Upper lobe of left lung (tissue), 6 donors: ENCODE measurements around the gene B3GALNT1. TPM values are rescaled to one million over a fixed set of nuclear protein-coding genes. Genes with fewer than 3 reads are reported as not detected.
"Not testable (repeated sequence)": the region's sequence is repeated elsewhere in the genome, so short reads cannot be mapped to it uniquely, and the experiment has no call there.

Experiments
- ATAC-seq, 2 donors: fragments of 200-7000 bp; cut with Tn5 transposase; one replicate each; pipeline ENCODE4 v1.9.1; 2022; ENCODE audit warnings: mild to moderate bottlenecking in 2 of 2, moderate library complexity in 2 of 2; ENCODE audit not compliant: low FRiP score in 2 of 2
- DNase-seq, 2 donors: peaks; one replicate each; pipeline ENCODE4 v3.0.0-alpha.2; 2019 to 2020
- H3K27ac ChIP-seq, 4 donors: fragments of 200-600 bp; sonication (generic); one replicate each; pipeline ENCODE4 v1.5.1; 2016 to 2019
- H3K27me3 ChIP-seq, 4 donors: fragments of 200-600 bp; sonication (generic); one replicate each; pipeline ENCODE4 v1.5.1; 2017 to 2019
- H3K36me3 ChIP-seq, 4 donors: fragments of 200-600 bp; sonication (generic); one replicate each; pipeline ENCODE4 v1.5.1; 2016 to 2019
- H3K4me1 ChIP-seq, 4 donors: fragments of 200-600 bp; sonication (generic); one replicate each; pipeline ENCODE4 v1.5.1; 2018 to 2019
- H3K4me3 ChIP-seq, 4 donors: fragments of 200-600 bp; sonication (generic); one replicate each; pipeline ENCODE4 v1.5.1; 2017 to 2019; ENCODE audit warnings: mild to moderate bottlenecking in 2 of 4, moderate library complexity in 1 of 4
- H3K9me3 ChIP-seq, 4 donors: fragments of 200-600 bp; sonication (generic); one replicate each; pipeline ENCODE4 v1.5.1; 2018 to 2019
- EP300 ChIP-seq, 4 donors: sonication (generic); formaldehyde crosslinking; IDR thresholded peaks; one replicate each; pipeline ENCODE4 v1.5.1; 2017; ENCODE audit warnings: antibody characterized with exemption in 4 of 4, control low read depth in 2 of 4
- POLR2A ChIP-seq, 4 donors: fragments of 450-650 bp; IDR thresholded peaks; one replicate each; pipeline ENCODE4 v1.5.1; 2016 to 2017; ENCODE audit warnings: antibody characterized with exemption in 4 of 4, mild to moderate bottlenecking in 2 of 4
- POLR2AphosphoS5 ChIP-seq, 2 donors: sonication (generic); formaldehyde crosslinking; IDR thresholded peaks; one replicate each; pipeline ENCODE4 v1.5.1; 2017; ENCODE audit warnings: antibody characterized with exemption in 2 of 2
- WGBS, 2 donors: methylation state at CpG; one replicate each; pipeline ENCODE4 v1.1.5; 2017 to 2018; 5-methylcytosine and 5-hydroxymethylcytosine counted together
- total RNA-seq, 6 donors: library from RNA; depleted of rRNA in 4 of 6; stranded (reverse); fragments of >200 nt in 4 of 6; gene quantifications; one replicate each; pipeline versions ENCODE4 v1.1.0 to v1.2.1, GENCODE V29; 2016 to 2021
- TF ChIP-seq, protein P1 (sequence below), 6 experiments: fragments of 450-650 bp in 4 of 6; fragments of 200-600 bp in 2 of 6; sonication (generic) in 2 of 6; IDR thresholded peaks; one replicate each; pipeline ENCODE4 v1.5.1; 2016 to 2019; ENCODE audit warnings: antibody characterized with exemption in 6 of 6
- donor health status: DM: no; HTN: no; CAD: no; lungs with moderate emphysema.
- donor health status: DM: no; HTN: yes; CAD: no; lungs with severe emphysema.

B3GALNT1 gene
- total RNA-seq, 6 donors from 2014 or later: 14.7 to 31.2 (median 23.3) TPM

DNA sequence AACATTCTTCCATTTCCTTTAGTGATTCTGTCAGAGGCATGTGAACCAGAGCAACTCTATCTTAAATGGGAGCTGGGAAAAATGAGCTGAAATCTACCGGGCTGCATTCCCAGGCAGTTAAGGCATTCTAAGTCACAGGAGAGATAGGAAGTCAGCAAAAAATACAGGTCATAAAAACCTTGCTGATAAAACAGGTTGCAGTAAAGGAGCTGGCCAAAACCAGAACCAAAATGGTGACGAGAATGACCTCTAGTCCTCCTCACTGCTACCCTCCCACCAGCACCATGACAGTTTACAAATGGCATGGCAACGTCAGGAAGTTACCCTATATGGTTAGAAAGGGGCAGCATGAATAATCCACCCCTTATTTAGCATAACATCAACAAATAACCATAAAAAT is 66.4 kb downstream of the B3GALNT1 start:
- ATAC-seq: no peak
- no peak for DNase-seq
- TF ChIP-seq, protein P1, sequence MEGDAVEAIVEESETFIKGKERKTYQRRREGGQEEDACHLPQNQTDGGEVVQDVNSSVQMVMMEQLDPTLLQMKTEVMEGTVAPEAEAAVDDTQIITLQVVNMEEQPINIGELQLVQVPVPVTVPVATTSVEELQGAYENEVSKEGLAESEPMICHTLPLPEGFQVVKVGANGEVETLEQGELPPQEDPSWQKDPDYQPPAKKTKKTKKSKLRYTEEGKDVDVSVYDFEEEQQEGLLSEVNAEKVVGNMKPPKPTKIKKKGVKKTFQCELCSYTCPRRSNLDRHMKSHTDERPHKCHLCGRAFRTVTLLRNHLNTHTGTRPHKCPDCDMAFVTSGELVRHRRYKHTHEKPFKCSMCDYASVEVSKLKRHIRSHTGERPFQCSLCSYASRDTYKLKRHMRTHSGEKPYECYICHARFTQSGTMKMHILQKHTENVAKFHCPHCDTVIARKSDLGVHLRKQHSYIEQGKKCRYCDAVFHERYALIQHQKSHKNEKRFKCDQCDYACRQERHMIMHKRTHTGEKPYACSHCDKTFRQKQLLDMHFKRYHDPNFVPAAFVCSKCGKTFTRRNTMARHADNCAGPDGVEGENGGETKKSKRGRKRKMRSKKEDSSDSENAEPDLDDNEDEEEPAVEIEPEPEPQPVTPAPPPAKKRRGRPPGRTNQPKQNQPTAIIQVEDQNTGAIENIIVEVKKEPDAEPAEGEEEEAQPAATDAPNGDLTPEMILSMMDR (IDR thresholded peaks at IDR 0.05): no peak
- TF ChIP-seq EP300 (IDR thresholded peaks at IDR 0.05): no peak
- no peak for TF ChIP-seq POLR2AphosphoS5 (IDR thresholded peaks at IDR 0.05)
- no peak for TF ChIP-seq POLR2A (IDR thresholded peaks at IDR 0.05)
- WGBS, 2 donors: 83 to 90% methylated on average over 3 of the region's 3 CpGs
- Histone ChIP-seq H3K27me3 (no peaks in the 10 kb centered on the region), H3K36me3 (no peaks in the 10 kb centered on the region), H3K27ac (no peak overlapping the region), H3K4me3 (no peak overlapping the region), H3K4me1 (no peaks in the 10 kb centered on the region), H3K9me3 (no peaks in the 10 kb centered on the region)

DNA sequence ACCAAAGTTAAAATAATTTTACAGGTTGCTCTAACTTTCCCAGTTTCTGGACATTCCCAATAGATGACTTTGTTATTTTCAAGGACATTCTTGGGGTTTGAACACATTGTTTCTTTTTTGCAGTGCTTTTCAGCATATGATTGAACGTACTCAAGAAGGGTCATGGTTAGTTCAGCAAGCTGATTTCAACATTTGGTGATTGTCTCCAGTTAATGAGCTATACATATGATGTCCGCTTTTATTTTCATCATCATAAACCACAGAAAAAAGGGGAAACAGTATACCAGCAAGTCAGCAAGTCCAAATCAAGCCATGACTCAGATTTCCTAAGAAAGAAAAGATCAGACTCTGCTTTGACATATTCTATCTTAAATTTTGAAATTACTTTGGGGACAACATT is 69.4 kb downstream of the B3GALNT1 start:
- Histone ChIP-seq H3K4me1 (no peaks in the 10 kb centered on the region), H3K27me3 (no peaks in the 10 kb centered on the region), H3K27ac (peak overlapping the region in 3 of 4 donors; percentile 8 to 32 (median 24)), H3K36me3 (no peaks in the 10 kb centered on the region), H3K4me3 (no peak overlapping the region), H3K9me3 (no peaks in the 10 kb centered on the region)
- ATAC-seq: peak; percentile 74 to 89
- DNase-seq: no peak
- 41 to 60% methylated on average over 2 of the region's 2 CpGs for whole genome bisulfite sequencing, 2 donors
- peak in 1 of 4 donors; percentile 23 for TF ChIP-seq EP300 (IDR thresholded peaks at IDR 0.05)
- TF ChIP-seq, protein P1 (IDR thresholded peaks at IDR 0.05): no peak
- TF ChIP-seq POLR2AphosphoS5 (IDR thresholded peaks at IDR 0.05): no peak
- TF ChIP-seq POLR2A (IDR thresholded peaks at IDR 0.05): no peak

DNA sequence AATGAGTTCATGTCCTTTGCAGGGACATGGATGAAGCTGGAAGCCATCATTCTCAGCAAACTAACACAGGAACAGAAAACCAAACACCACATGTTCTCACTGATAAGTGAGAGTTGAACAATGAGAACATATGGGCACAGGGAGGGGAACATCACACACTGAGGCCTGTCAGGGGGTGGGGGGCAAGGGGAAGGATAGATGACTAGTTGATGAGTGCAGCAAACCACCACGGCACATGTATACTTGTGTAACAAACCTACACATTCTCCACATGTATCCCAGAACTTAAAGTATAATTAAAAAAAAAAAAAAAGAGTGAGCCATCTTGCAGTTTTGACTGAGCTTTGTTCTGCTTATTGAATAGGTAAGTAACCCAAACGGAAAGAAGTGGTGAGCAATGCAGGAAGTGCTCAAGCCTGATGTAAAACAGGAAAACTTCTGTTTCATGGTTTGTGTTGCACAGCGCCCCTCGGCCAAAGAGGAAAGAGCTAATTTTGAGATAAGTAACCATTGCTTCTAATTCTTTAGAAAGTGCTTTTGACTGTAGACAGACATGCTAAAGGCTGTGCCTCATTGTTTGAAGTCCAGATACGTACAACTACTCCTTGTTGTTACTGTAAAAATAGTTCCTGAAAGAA is 70.1 kb downstream of the B3GALNT1 start:
- ATAC-seq (peak in 1 of 2 donors; percentile 71), DNase-seq (peak in 1 of 2 donors; percentile 29)
- H3K27ac ChIP-seq: peak overlapping the region in 3 of 4 donors; percentile 8 to 32 (median 24)
- 24 to 38% methylated on average over 5 of the region's 5 CpGs for WGBS, 2 donors
- not testable (repeated sequence) for H3K27me3 ChIP-seq, H3K9me3 ChIP-seq, H3K4me1 ChIP-seq, H3K4me3 ChIP-seq, H3K36me3 ChIP-seq

Other genes starting within 250 kb of the B3GALNT1 start
- 10 to 100 TPM; 16.2 to 46.1 (median 39.6) TPM for gene NMD3, start 116.0 kb upstream of the B3GALNT1 start, total RNA-seq